ENCODE data around the gene TMEM255B. TPM values are rescaled to one million over a fixed set of nuclear protein-coding genes. Genes with fewer than 3 reads are reported as not detected.

TMEM255B gene
- total RNA-seq, 4 donors from 2014 or later = 0.26 to 3.8 (median 1.7) TPM

GRCh38 chr13:113776231-113777125, 17.5 kb downstream of the TMEM255B start:
- Histone ChIP-seq H3K4me1 (no peaks in the 10 kb centered on the region), H3K4me3 (no peak overlapping the region), H3K9me3 (no peaks in the 10 kb centered on the region), H3K27me3 (peaks cover 30% of the 10 kb centered on the region), H3K36me3 (no peaks in the 10 kb centered on the region), H3K27ac (no peak overlapping the region)
- DNase-seq (ENCODE audit: low spot score in 2 of 2) = no peak
- 82% methylated on average over 11 of the region's 35 CpGs for WGBS
- TF ChIP-seq POLR2AphosphoS5 (IDR thresholded peaks at IDR 0.05) (no peak), CTCF (IDR thresholded peaks at IDR 0.05) (no peak), POLR2A (IDR thresholded peaks at IDR 0.05) (no peak), EP300 (IDR thresholded peaks at IDR 0.05) (no peak)

DNA sequence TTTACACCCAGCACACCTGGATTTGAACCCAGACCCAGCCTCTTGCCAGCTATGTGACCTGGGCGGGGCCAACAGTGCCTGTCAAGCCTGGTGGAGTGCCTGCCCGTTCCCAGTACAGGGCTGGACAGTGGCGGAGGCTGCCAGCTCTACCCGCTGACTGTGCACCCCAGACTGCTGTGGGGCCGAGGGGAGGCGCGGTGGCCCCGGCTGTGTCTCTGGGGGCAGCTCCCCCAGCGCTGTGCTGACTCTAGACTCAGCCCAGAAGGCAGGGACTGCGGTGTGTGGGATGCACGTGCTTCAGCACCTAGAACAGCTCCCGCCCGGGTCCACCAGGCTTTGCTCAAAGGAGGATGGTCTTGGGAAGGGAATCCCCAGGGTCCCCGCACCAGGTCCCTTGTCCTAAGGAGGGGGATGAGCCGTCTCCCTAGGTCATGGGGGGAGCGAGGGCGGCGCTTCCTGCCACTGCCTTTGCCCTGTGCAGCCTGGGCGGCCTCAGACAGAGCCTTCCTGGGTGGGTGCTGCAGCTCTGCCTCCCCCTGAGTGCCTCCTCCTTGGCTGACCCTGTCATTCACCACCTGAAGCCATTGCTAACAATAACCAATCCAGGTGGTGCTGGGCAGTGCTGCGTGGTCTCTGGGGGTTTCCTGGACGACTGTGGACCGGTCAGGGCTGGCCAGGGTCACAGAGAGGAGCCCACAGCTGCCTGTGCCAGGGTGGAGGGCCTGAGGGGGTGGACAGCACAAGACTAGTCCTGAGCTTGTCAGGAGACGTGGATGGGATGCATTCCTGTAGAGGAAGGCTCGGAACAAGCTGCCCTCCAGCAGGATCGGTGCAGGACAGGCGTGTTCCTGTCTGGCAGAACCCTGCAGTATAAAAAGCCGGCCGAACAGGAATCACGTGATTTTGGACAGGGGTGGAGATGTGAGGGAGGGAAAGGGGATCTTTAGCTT, 18.6 kb downstream of the TMEM255B start:
- whole genome bisulfite sequencing = 40% methylated on average over 17 of the region's 29 CpGs
- TF ChIP-seq POLR2A (IDR thresholded peaks at IDR 0.05) = no peak
- Histone ChIP-seq H3K4me1 (no peaks in the 10 kb centered on the region), H3K4me3 (no peak overlapping the region), H3K27ac (no peak overlapping the region), H3K27me3 (peaks cover 30% of the 10 kb centered on the region), H3K9me3 (no peaks in the 10 kb centered on the region), H3K36me3 (no peaks in the 10 kb centered on the region)
- DNase-seq (ENCODE audit: low spot score in 2 of 2) = no peak

- WGBS = 70% methylated on average over 2 of the region's 2 CpGs
- no peak overlapping the region for H3K27ac ChIP-seq
- no peaks in the 10 kb centered on the region for H3K36me3 ChIP-seq
- no peaks in the 10 kb centered on the region for H3K9me3 ChIP-seq
- TF ChIP-seq POLR2A (IDR thresholded peaks at IDR 0.05) (no peak), CTCF (IDR thresholded peaks at IDR 0.05) (no peak), POLR2AphosphoS5 (IDR thresholded peaks at IDR 0.05) (no peak), EP300 (IDR thresholded peaks at IDR 0.05) (no peak)
- no peak overlapping the region for H3K4me3 ChIP-seq
- H3K4me1 ChIP-seq = no peaks in the 10 kb centered on the region
- DNase-seq (ENCODE audit: low spot score in 2 of 2) = no peak
- H3K27me3 ChIP-seq = peaks cover 15% of the 10 kb centered on the region
These were observed 22.5 kb downstream of the TMEM255B start for GRCh38 chr13:113781571-113781970.

GRCh38 chr13:113782472-113782871, 23.4 kb downstream of the TMEM255B start:
- H3K9me3 ChIP-seq = no peaks in the 10 kb centered on the region
- H3K36me3 ChIP-seq = no peaks in the 10 kb centered on the region
- no peaks in the 10 kb centered on the region for H3K4me1 ChIP-seq
- TF ChIP-seq EP300 (IDR thresholded peaks at IDR 0.05) (no peak), CTCF (IDR thresholded peaks at IDR 0.05) (no peak), POLR2A (IDR thresholded peaks at IDR 0.05) (no peak)
- H3K27me3 ChIP-seq = peaks cover 6% of the 10 kb centered on the region
- no peak overlapping the region for H3K27ac ChIP-seq
- no peak for DNase-seq (ENCODE audit: low spot score in 2 of 2)
- WGBS = 75% methylated on average over 14 of the region's 14 CpGs
- H3K4me3 ChIP-seq = no peak overlapping the region

GRCh38 chr13:113783200-113783881, 24.3 kb downstream of the TMEM255B start:
- no peaks in the 10 kb centered on the region for H3K36me3 ChIP-seq
- no peak for TF ChIP-seq POLR2A (IDR thresholded peaks at IDR 0.05)
- TF ChIP-seq POLR2AphosphoS5 (IDR thresholded peaks at IDR 0.05) = no peak
- no peaks in the 10 kb centered on the region for H3K27me3 ChIP-seq
- DNase-seq (ENCODE audit: low spot score in 2 of 2) = no peak
- WGBS = 57% methylated on average over 12 of the region's 12 CpGs
- no peak overlapping the region for H3K4me3 ChIP-seq
- H3K4me1 ChIP-seq = no peaks in the 10 kb centered on the region
- no peak overlapping the region for H3K27ac ChIP-seq
- no peaks in the 10 kb centered on the region for H3K9me3 ChIP-seq
